Uterus (tissue), 4 donors: ENCODE measurements around the gene ARR3. TPM values are rescaled to one million over a fixed set of nuclear protein-coding genes. Genes with fewer than 3 reads are reported as not detected.

Source experiments
- DNase-seq, 2 donors: peaks; one replicate each; pipeline ENCODE4 v3.0.0-alpha.2; 2019 to 2020
- H3K27ac ChIP-seq, 2 donors: fragments of 200-600 bp; sonication (generic); 1 replicate in 1 of 2; 2 replicates in 1 of 2; pipeline ENCODE4 v1.5.1; 2016 to 2018
- H3K27me3 ChIP-seq, 2 donors: fragments of 200-600 bp; sonication (generic); one replicate each; pipeline ENCODE4 v1.5.1; 2018 to 2019; ENCODE audit warnings: control low read depth in 1 of 2
- H3K36me3 ChIP-seq, 2 donors: fragments of 200-600 bp; sonication (generic); one replicate each; pipeline ENCODE4 v1.5.1; 2019; ENCODE audit warnings: control low read depth in 1 of 2
- H3K4me1 ChIP-seq, 2 donors: fragments of 200-600 bp; sonication (generic); one replicate each; pipeline ENCODE4 v1.5.1; 2018 to 2019; ENCODE audit warnings: control low read depth in 1 of 2
- H3K4me3 ChIP-seq, 2 donors: fragments of 200-600 bp; sonication (generic); 1 replicate in 1 of 2; 2 replicates in 1 of 2; pipeline ENCODE4 v1.5.1; 2018 to 2019; ENCODE audit warnings: mild to moderate bottlenecking in 1 of 2
- H3K9me3 ChIP-seq, 2 donors: fragments of 200-600 bp; sonication (generic); one replicate each; pipeline ENCODE4 v1.5.1; 2019; ENCODE audit warnings: control low read depth in 1 of 2
- POLR2A ChIP-seq, 2 donors: fragments of 450-650 bp; IDR thresholded peaks; one replicate each; pipeline ENCODE4 v1.6.1; 2016; ENCODE audit warnings: antibody characterized with exemption in 2 of 2, mild to moderate bottlenecking in 1 of 2, moderate library complexity in 1 of 2
- intact Hi-C: fragments of 100-400 bp; cut with DNase I; formaldehyde crosslinking; loops from one replicate; pipeline ENCODE4 v1.15.1; 2023; ENCODE audit warnings: low total_unique reads
- total RNA-seq, 4 donors: library from RNA; depleted of rRNA in 3 of 4; stranded (reverse); fragments of >200 nt in 3 of 4; gene quantifications; one replicate each; pipeline versions ENCODE4 v1.1.0 to v1.2.4, GENCODE V29; 2014 to 2023
- TF ChIP-seq, protein P1 (sequence below), 4 experiments: fragments of 200-600 bp in 2 of 4; fragments of 450-650 bp in 2 of 4; sonication (generic) in 2 of 4; IDR thresholded peaks; one replicate each; pipeline ENCODE4 v1.5.1; 2016 to 2019; ENCODE audit warnings: antibody characterized with exemption in 4 of 4, mild to moderate bottlenecking in 2 of 4, moderate library complexity in 1 of 4
- donor health status: DM: yes; HTN: yes; CAD: no.

ARR3 gene
- total RNA-seq, 4 donors from 2014 or later, result not detected

DNA sequence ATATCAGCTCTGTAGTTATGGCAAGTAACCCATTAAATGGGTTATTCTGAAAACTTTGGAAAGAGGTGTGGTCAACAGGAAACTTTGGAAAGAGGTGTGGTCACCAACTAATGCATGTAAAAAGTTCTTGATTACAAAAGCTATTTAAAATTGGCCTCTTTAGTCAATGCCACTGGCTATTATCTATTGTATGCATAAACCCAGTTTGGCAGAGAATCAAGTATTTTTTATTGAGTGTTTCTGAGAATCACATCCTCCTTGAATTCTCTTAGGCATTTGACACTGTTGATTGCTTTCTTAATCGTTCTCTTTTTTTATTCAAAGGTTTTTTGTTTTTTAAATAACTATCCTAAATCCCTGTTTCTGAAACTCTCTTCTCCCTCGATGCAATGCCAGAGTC, 15.6 kb upstream of the ARR3 start:
- Histone ChIP-seq H3K9me3 (no peaks in the 10 kb centered on the region), H3K27ac (no peak overlapping the region), H3K36me3 (no peaks in the 10 kb centered on the region), H3K4me3 (no peak overlapping the region), H3K4me1 (no peaks in the 10 kb centered on the region), H3K27me3 (peaks cover 0 to 5% of the 10 kb centered on the region in 2 donors)
- no peak for DNase-seq
- intact Hi-C loops, result no loop called here
- TF ChIP-seq POLR2A (IDR thresholded peaks at IDR 0.05), result no peak
- TF ChIP-seq, protein P1, sequence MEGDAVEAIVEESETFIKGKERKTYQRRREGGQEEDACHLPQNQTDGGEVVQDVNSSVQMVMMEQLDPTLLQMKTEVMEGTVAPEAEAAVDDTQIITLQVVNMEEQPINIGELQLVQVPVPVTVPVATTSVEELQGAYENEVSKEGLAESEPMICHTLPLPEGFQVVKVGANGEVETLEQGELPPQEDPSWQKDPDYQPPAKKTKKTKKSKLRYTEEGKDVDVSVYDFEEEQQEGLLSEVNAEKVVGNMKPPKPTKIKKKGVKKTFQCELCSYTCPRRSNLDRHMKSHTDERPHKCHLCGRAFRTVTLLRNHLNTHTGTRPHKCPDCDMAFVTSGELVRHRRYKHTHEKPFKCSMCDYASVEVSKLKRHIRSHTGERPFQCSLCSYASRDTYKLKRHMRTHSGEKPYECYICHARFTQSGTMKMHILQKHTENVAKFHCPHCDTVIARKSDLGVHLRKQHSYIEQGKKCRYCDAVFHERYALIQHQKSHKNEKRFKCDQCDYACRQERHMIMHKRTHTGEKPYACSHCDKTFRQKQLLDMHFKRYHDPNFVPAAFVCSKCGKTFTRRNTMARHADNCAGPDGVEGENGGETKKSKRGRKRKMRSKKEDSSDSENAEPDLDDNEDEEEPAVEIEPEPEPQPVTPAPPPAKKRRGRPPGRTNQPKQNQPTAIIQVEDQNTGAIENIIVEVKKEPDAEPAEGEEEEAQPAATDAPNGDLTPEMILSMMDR (IDR thresholded peaks at IDR 0.05), result no peak

DNA sequence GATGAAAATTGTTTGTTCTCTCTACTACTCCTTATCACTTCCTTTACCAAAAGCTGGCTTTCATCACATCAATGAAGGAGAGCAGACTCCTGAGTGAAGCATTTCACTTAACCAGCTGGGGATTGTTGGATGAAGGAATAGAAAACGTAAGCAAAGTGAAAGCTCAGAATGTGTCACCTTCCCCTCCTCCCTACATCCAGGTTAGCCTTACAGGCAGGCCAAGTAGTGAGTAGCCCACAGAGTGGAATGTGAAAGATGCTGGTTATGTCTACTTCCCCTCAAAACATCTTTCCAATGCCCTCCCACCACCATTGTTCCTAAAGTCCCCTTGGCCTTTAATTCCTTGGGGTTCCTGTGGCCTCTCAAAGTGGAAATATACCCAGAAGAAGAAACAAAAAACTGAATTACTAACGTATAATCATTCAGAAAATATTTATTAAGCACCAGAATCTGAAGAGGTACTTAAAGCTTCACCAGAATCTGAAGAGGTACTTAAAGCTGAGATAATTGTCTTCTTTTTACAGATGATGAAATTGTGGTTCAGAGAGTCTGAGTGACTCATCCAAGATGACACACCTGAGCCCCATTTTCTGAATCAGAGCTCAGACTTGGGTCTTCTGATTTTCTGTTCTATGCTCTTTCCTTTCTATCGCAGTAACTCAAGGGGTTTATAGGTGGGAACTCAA, 14.6 kb upstream of the ARR3 start:
- Histone ChIP-seq H3K9me3 (no peaks in the 10 kb centered on the region), H3K4me1 (no peaks in the 10 kb centered on the region), H3K27ac (no peak overlapping the region), H3K36me3 (no peaks in the 10 kb centered on the region), H3K4me3 (no peak overlapping the region), H3K27me3 (peaks cover 0 to 5% of the 10 kb centered on the region in 2 donors)
- intact Hi-C loops, result no loop called here
- DNase-seq, result no peak
- TF ChIP-seq POLR2A (IDR thresholded peaks at IDR 0.05), result no peak
- TF ChIP-seq, protein P1 (IDR thresholded peaks at IDR 0.05), result no peak

DNA sequence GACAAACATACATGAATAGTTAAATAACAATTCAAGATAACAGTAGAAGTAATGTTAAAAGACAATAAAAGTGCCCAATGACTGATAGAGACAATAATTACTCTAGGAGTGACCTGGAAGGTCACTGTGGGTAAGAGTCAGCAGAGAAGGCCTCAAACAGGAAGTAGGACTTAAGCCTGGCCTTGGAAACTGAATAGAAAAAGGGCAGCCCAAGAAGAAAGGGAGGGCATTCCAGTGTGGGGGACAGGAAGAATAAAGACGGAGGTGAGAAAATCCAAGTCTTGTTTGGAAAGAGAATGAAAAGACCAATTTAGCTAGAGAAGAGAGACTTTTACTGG, 14.1 kb upstream of the ARR3 start:
- Histone ChIP-seq H3K27ac (no peak overlapping the region), H3K27me3 (peaks cover 0 to 5% of the 10 kb centered on the region in 2 donors), H3K4me1 (no peaks in the 10 kb centered on the region), H3K9me3 (no peaks in the 10 kb centered on the region), H3K4me3 (no peak overlapping the region), H3K36me3 (no peaks in the 10 kb centered on the region)
- DNase-seq, result no peak
- intact Hi-C loops, result no loop called here
- TF ChIP-seq, protein P1 (IDR thresholded peaks at IDR 0.05), result no peak
- no peak for TF ChIP-seq POLR2A (IDR thresholded peaks at IDR 0.05)

DNA sequence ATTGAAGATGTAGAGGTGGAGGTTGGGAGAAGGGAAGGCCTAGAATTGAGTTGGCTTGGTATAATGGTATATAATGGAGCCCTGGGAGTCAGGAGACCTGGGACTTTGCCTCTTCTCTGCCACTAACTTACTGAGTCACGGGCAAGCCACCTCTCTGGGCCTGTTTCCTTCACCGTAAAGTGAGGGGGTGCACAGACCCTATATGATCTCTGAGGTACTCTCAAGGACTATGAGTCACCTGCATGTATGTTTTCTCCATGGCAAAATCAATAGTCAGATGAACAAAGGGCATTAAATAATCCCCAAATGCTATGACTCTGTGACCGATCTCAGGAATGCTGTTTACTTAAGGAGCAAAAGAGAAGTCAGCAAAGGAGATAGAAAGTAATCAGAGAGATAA, 13.2 kb upstream of the ARR3 start:
- no peak for TF ChIP-seq POLR2A (IDR thresholded peaks at IDR 0.05)
- TF ChIP-seq, protein P1 (IDR thresholded peaks at IDR 0.05), result no peak

DNA sequence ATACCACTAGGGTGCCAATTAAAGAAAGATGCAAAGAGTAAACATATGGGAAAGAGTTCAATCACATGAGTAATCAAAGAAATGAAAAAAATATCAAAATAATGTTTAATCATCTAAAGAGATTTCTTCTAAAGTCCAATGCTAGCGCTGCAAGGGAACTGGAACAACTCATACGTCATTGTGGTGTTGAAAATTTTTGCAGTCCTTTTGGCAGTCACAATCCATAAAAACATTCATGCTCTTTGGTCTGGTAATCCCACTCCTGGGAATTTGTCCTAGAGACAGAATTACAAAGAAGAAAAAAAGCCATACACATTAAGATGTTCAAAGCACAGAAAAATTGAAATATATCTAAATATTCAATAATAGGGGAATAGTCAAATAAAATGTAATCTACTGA, 12.7 kb upstream of the ARR3 start:
- H3K27ac ChIP-seq, result no peak overlapping the region
- DNase-seq, result no peak
- TF ChIP-seq POLR2A (IDR thresholded peaks at IDR 0.05), result no peak
- TF ChIP-seq, protein P1 (IDR thresholded peaks at IDR 0.05), result no peak
- H3K4me3 ChIP-seq, result no peak overlapping the region
- intact Hi-C loops, result no loop called here
- H3K9me3 ChIP-seq, result no peaks in the 10 kb centered on the region
- H3K4me1 ChIP-seq, result no peaks in the 10 kb centered on the region
- H3K27me3 ChIP-seq, result peaks cover 0 to 5% of the 10 kb centered on the region in 2 donors
- no peaks in the 10 kb centered on the region for H3K36me3 ChIP-seq

More for the DNA sequence above, 13.2 kb upstream of the ARR3 start:
- no peak for DNase-seq
- intact Hi-C loops, result no loop called here
- no peaks in the 10 kb centered on the region for H3K36me3 ChIP-seq
- no peaks in the 10 kb centered on the region for H3K9me3 ChIP-seq
- H3K27me3 ChIP-seq, result peaks cover 0 to 5% of the 10 kb centered on the region in 2 donors
- no peak overlapping the region for H3K27ac ChIP-seq
- H3K4me1 ChIP-seq, result no peaks in the 10 kb centered on the region
- H3K4me3 ChIP-seq, result no peak overlapping the region
